GM18868 (cell line): Measurements from ENCODE around the gene CSTPP1.
"Not testable (repeated sequence)": the region's sequence is repeated elsewhere in the genome, so short reads cannot be mapped to it uniquely, and the experiment has no call there.

Source experiments
- ATAC-seq: cut with Tn5 transposase; IDR thresholded peaks from one replicate; pipeline ENCODE4 v1.9.1; 2021; ENCODE audit warnings: mild to moderate bottlenecking, moderate library complexity; ENCODE audit not compliant: unreplicated experiment

Gene CSTPP1

DNA sequence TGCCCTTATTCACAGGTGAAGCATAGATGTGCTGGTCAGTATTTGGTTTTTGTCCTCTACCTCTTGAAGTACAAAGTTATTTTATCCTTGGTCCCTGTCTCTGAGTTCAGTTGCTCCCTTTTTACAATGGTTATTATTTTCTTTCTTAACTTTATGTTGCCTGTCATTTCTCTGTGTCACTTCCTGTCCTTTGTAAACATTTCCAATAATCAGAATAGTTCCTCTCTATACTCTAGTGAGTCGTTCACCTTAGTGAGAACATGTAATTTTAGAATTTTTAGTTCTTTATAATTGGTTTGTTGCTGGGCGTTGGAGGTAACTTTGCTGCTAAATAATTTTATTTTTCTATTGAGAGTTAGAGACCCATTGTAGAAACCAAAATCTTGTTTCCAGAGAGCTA lies 16.0 kb downstream of the CSTPP1 start:
- ATAC-seq: no peak

DNA sequence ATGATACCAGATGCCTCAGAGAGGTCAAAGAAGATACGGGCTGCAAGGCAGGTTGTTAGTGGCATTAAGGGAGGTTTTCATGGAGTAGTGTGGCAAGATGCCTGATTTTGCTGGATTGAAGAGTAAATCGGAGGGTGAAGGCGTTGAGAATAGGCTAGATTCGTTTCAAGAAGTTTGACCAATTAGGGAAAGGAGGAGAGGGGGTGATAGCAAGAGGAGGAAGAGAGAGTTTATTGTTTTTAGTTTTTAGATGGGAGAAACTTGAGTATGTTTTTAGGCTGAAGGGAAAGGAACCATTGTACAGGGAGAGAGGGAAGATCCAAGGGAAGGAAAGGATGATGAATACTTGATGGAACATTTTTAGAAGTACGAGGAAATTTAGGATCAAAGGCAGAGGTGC lies 16.5 kb downstream of the CSTPP1 start:
- no peak for ATAC-seq

DNA sequence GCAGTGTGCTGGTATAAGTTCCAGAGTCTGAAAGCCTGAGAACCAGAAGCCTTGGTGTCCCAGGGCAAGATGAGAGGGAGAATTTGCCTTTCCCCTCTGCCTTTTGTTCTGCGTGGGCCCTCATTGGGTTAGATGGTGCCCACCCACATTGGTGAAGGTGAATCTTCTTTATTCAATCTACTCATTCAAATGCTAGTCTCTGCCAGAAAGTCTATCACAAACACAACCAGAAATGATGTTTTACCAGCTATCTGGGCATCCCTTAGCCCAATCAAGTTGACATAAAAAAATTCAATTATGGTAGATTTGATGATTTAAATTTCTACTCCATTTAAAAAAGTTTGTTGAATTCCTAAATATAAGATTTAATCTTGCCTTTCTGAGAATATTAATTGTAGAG lies 22.2 kb downstream of the CSTPP1 start:
- no peak for ATAC-seq

DNA sequence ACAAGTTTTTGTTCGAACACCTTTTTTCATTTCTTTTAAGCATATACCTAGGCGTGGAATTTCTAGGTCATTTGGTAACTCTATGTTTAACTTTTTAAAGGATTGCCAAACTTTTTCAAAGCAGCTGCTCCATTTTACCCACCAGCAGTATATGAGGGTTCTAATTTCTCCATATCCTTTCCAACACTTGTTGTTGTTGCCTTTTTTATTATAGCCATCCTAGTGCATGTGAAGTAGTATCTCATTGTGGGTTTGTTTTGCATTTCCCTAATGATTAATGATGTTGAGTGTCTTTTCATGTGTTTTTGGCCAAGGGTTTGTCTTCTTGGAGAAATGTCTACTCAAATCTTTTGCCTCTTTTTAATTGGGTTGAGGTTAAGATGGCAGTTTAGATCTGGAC lies 24.5 kb downstream of the CSTPP1 start:
- no peak for ATAC-seq

GRCh38 chr11:46961886-46962285 lies 25.3 kb downstream of the CSTPP1 start:
- not testable (repeated sequence) for ATAC-seq

GRCh38 chr11:46963844-46964243 lies 27.3 kb downstream of the CSTPP1 start:
- no peak for ATAC-seq

GRCh38 chr11:46966773-46967172 lies 30.2 kb downstream of the CSTPP1 start:
- no peak for ATAC-seq

DNA sequence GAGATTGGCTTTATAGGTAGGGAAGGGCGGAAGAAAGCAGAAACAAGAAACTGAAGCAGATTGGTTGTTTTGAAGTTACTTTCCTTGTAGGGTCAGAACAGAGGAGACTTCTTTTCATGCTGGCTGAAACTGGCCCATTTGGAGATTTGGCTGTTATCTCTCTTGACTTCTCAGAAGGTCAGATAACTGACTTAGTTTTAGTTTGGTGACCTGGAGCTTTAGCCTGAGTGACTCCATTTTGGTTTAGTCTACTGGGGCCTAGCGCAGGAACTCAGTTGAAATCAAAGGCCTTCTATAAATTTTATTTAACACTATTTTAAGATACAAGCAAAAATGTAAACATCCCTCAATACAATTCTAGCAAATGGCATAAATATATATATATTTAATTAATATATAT lies 31.4 kb downstream of the CSTPP1 start:
- ATAC-seq: no peak

- no peak for ATAC-seq
These were observed 32.8 kb downstream of the CSTPP1 start for GRCh38 chr11:46969379-46969778.

DNA sequence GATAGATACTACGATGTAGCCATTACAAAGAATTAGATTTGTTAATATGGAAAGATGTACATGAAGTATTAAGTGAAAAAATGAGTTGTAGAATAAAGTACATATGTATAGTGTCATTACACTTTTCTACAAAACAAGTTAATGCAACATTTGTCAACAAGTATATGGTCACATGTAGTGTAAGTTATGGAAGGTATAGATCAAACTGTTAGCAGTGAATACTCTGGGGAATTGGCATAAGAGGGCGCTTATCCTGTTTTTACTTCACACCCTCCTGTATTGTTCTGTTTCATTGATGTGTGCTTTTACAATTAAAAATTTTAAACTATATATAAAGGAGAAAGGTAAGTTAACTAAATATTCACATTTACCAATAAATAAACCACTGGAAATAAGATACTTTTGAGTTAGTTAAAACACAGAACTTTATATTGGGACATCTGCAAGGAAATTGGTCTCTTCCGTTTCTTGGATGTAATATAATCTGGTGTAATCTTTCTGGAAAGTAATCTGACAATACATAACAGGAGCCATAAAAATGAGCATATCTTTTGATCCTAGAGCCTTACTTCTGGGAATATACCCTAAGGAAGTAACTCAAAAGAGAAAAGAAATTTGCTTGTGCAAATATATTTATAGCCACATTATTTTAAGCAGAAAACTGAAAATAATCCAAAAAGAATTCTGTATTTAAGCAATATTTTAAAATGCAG lies 34.5 kb downstream of the CSTPP1 start:
- no peak for ATAC-seq

GRCh38 chr11:46972343-46972742 lies 35.8 kb downstream of the CSTPP1 start:
- no peak for ATAC-seq

DNA sequence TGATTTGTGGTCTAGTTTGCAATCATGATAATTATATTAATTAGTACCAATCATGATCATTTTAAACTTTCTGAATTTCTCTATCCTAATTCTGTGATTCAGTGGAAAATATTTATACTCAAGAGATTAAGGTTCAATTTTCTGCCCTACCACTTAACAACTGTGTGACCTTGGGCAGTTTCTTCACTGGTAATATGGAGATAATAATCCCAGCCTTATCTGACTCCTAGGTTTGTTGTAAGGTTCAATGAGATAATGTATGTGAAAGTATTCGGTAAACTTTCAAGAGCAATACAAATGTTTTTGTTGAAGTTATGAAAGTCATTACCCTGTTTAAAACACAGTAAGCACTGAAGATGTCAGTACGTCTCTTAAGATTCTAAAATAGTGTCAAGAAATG lies 36.3 kb downstream of the CSTPP1 start:
- ATAC-seq: no peak

- no peak for ATAC-seq
These were observed 39.8 kb downstream of the CSTPP1 start for GRCh38 chr11:46976182-46976854.

DNA sequence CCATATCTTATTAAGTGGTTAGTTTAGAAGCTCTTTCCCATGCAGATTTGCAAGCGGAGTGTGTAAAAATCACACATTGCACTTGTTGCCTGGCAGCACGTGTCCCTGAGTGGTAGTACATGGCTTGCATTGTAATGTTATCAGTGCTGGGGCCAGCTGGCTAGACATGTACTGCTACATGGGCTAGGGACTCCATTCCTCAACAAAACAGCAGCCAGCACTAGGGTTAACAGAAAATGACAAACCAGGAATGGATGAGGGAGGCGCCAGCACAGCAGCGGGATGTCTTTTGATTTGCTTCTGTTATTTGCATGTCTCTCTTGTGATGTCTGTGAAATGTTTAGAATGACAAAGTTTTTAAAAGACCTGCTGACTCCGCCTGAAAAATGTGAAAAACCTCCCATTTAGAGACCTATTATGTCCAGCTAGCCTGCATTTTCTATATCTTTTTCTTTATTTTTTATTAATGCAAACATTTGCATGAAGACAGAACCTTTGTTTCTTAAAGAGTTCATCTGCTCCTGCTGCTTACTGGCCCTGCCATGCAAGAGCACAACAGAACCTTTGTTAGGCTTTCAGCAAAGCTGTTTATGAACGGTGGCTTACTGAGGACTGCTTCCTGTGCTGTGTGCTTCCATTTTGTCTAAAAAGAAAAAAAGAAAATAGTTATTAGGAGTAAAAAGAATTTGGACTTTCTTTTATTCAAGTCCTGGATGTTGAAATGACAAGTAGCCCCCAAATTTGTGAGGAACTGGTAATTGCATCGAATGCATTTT lies 40.7 kb downstream of the CSTPP1 start:
- no peak for ATAC-seq

DNA sequence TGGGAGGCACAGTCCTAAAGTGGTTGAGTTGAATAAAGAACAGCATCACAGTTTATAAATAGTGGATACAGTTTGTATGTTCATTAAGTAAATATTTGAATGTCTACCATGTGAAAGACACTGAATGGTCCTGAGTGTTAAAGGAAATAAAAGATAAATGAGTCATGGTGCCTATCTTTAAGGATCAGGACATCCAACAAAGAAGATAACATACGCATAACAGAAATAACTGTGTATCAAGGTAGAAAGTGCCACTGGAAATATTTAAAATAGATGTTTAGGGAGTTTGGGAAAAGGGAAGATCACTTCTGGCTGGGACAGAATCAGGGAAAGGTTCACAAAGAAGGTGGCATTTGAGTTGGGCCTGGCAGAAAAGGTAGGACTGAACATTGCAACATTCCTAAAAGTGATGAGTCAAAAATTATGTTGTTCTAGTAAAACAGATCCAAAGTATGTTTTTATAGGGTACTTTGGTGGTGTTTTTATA lies 41.5 kb downstream of the CSTPP1 start:
- ATAC-seq: no peak

DNA sequence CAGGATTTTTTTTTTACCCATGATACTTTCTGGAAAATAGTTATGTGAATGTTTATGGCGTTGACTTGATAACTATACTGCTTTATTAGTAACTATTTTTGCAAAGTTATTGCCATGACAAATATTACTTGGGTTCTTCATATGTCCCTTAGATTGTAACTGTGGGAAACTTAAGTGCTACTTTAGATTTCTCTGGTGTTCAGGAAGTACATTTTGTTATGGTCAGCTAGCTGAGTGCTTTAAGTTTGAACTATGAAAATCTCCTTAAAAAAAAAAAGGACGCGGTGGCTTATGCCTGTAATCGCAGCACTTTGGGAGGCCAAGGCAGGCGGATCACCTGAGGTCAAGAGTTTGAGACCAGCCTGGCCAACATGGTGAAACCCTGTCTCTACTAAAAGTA lies 42.8 kb downstream of the CSTPP1 start:
- no peak for ATAC-seq

DNA sequence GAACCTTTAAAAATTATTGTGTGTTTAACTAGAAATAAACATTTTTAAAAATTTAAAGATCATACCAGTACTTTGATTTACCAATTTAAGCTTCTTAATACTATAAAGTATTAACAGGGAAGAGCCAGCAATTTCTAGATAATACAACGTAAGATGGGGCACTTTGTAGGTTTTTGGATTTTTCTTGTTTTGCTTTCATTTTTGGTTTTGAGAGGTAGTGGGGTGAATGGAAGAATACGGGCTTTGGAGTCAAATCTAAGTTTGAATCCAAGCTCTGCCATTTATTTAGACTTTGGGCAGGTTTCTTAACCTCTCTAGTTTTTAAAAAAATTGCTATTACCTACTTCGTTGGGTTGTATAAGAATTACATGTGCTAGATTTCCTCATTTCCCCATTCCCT lies 44.9 kb downstream of the CSTPP1 start:
- no peak for ATAC-seq

DNA sequence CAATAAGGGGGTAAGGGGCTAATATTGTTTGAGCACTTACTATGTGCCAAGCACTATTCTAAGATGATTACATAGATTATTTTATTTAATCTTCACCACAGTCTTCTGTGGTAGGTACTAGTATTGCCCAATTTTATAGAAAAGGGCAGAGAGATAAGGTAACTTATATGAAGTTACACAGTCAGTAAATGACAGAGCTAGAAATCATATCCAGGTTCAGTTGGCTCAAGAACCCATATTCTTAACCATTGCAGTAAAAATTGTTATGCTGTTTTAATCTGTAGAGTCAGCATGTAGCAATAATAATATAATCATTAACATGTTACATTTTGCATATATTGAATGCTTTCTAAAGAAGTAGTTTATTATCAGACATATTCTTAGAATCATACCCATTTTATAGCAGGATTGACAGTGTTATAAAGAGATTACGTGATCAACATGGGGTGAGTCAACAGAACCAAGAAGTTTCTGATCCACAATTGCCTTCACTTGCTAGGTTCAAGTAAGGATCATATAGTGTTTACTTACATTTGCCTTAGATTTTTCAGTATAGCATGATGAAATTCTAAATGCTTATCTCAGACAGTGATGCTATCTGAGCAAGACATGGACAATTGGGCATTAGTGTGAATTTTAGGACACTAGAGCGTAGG lies 46.4 kb downstream of the CSTPP1 start:
- ATAC-seq: no peak

GRCh38 chr11:46983598-46983997 lies 47.0 kb downstream of the CSTPP1 start:
- no peak for ATAC-seq

DNA sequence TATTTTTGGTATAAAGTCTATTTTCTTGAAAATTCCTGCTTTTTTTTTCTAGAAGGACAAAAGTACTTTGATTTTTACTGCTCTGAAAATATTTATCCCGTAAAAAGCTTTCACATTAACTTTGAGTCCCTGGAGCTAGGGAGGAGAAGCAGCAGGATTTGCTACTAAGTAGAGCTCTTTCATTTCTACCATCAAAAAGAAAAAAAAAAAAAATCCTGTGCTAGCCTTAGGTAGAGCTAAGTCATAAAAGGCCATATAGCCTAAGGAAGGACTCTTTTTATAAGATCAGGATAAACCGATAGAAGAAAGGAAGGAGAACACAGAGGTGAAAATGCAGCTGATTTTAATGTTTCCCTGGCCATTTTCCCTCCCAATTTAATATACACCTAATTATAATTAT lies 48.0 kb downstream of the CSTPP1 start:
- no peak for ATAC-seq

DNA sequence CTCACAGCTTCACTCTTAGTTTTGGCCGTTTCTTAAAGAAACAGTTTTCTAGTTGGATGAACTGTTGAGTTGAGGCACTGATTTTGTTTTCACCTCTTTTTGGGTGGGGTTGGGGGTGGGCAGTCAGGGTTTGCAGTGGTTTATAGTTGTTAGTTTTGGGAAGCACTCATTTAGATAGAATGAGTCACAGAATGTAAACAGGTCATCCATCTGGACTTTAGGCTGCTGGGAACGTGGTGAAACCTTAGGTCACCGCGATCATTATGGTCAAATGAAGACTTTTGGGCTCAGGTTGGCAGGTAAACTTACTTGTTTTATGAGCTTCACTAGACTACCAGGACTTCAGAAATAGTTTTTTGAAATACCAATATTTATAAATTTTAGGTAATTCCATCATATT lies 48.4 kb downstream of the CSTPP1 start:
- ATAC-seq: no peak
